ENCODE measurements around the gene EDN1.

DNA sequence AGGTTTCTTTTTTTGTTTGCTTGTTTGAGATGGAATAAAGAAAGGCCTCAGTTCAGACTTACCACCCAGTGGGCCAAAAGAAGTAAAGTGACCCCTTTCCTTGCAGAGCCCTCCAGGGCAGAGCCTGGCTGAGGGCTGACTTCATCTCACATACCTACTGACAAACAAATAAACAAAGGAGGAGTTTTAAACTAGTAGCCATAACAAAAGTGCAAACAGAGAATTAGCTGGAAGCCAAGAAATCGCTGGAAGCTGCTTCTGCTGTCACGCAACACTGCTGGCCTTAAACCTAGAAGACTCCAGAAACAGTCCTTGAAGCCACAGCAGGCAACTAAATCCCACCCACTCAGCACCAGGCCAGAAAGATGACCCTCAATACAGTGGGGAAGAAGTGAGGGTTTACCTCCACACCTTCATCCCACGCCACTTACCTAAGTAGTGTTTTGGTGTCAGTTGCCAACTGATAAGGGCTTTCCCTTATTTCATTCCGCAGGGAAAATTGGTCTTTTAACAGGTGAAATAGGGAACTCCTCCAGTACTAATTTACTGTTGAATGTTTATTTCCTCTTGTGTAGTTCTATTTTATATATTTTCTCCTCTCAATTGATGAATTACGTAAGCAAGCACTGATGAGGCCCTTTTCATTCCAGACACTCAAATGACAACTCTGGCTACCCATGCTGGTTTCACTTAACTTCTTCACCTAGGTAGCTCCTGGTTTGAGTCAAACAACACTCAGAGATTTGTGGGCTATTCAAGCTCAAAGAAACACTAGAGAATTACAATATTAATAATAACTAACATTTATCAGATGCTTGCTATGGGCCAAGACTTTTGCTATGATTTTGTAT lies 46.2 kb downstream of the EDN1 start:
- TF ChIP-seq EZH2 (IDR thresholded peaks at IDR 0.05; ENCODE audit: insufficient read depth, poor library complexity, severe bottlenecking) (no peak), EZH2phosphoT487 (IDR thresholded peaks at IDR 0.05; ENCODE audit: insufficient read depth, low read depth) (no peak)

All from GM23248 (cell line).